ENCODE measurements around the gene HSPA1B.
"Not testable (repeated sequence)": the region's sequence is repeated elsewhere in the genome, so short reads cannot be mapped to it uniquely, and the experiment has no call there.

The HSPA1B gene

GRCh38 chr6:31837369-31838113 lies 10.0 kb downstream of the HSPA1B start:
- Histone ChIP-seq H3K4me3 (peak overlapping the region; percentile 83), H3K27ac (peak overlapping the region; percentile 50 to 89)
- no peak for TF ChIP-seq CTCF (IDR thresholded peaks at IDR 0.05)
- DNase-seq (ENCODE audit: low spot score), result no peak

GRCh38 chr6:31838114-31838553 lies 10.6 kb downstream of the HSPA1B start:
- H3K27ac ChIP-seq; DNase-seq (ENCODE audit: low spot score): not testable (repeated sequence)
- peak overlapping the region; percentile 83 for H3K4me3 ChIP-seq

GRCh38 chr6:31838968-31839367 lies 11.4 kb downstream of the HSPA1B start:
- H3K4me3 ChIP-seq, result no peak overlapping the region
- no peak for DNase-seq (ENCODE audit: low spot score)
- no peak for TF ChIP-seq CTCF (IDR thresholded peaks at IDR 0.05)

GRCh38 chr6:31839779-31840126 lies 12.2 kb downstream of the HSPA1B start:
- DNase-seq (ENCODE audit: low spot score); H3K4me3 ChIP-seq; H3K27ac ChIP-seq: not testable (repeated sequence)

More at GRCh38 chr6:31838968-31839367, 11.4 kb downstream of the HSPA1B start:
- H3K27ac ChIP-seq, result no peak overlapping the region

GRCh38 chr6:31842053-31842452 lies 14.5 kb downstream of the HSPA1B start:
- H3K27ac ChIP-seq, result no peak overlapping the region
- H3K4me3 ChIP-seq, result no peak overlapping the region
- no peak for DNase-seq (ENCODE audit: low spot score)
- no peak for TF ChIP-seq CTCF (IDR thresholded peaks at IDR 0.05)

DNA sequence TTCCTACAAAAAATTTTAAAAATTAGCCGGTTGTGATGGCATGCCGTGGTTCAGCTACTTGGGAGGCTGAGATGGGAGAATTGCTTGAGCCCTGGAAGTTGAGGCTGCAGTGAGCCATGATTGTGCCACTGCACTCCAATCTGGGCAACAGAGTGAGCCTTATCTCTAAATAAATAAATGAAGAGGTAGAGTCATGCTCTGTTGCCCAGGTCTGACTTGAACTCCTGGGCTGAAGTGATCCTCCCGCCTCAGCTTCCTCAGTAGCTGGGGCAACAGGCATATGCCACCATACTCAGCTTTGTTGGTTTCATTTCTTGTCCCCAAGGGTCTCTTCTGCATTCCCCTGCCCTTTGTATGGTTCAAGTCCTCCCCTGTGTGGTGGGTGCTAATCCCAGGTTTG lies 17.0 kb downstream of the HSPA1B start:
- no peak for TF ChIP-seq CTCF (IDR thresholded peaks at IDR 0.05)
- no peak overlapping the region for H3K4me3 ChIP-seq
- H3K27ac ChIP-seq, result no peak overlapping the region
- DNase-seq (ENCODE audit: low spot score), result no peak

DNA sequence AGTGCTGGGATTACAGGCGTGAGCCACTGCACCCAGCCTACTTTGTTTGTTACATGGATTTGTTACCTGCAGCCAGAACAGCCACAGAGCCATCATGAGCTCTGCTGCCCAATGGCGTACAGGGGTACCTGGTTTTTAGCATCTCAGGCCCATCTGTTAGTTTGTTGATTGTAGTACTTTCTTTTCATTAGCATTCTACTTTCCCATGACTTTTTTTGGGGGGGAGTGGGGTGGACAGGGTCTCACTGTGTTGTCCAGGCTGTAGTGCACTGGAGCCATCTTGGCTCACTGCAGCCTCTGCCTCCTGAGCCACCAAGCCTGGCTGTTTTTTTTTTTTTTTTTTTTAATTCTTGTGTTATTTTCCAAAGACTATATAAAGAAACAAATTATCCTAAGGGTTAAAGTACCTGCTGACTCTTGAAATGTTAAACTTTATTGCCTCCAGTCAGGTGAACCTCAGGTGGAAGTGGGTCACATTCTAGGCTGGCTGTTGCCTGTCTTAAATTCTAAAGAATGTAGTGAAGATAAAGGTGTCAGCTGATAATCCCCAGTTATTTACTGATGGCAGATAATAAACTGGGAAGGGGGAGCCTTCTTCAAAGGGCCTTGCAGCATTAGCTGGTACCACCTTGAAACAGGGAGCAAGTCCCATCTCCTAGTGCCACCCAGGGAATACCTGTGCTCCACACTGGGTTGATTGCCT lies 19.9 kb downstream of the HSPA1B start:
- TF ChIP-seq CTCF (IDR thresholded peaks at IDR 0.05), result no peak
- Histone ChIP-seq H3K4me3 (no peak overlapping the region), H3K27ac (no peak overlapping the region)
- no peak for DNase-seq (ENCODE audit: low spot score)

Data from coronary artery (tissue), 2 donors.